Small intestine (tissue), 7 donors: ENCODE measurements around the gene KCNQ1OT1. TPM values are rescaled to one million over a fixed set of nuclear protein-coding genes. Genes with fewer than 3 reads are reported as not detected.

Experiments
- DNase-seq, 2 donors: peaks; one replicate each; pipeline versions ENCODE4 v3.0.0 to v3.0.0-alpha.2; 2013
- FAIRE-seq: peaks from 2 replicates; lab custom pipeline; 2012; peaks lifted over from hg19 to GRCh38; lab: Jason Lieb, UNC
- H3K27ac ChIP-seq, 3 donors: one replicate each; pipeline ENCODE4 v1.5.1; 2013; ENCODE audit warnings: low read length in 2 of 3, mild to moderate bottlenecking in 2 of 3, control low read depth in 1 of 3, inconsistent platforms in 1 of 3, low read depth in 1 of 3, moderate library complexity in 1 of 3
- H3K27me3 ChIP-seq, 3 donors: one replicate each; pipeline ENCODE4 v1.6.1; 2013; ENCODE audit warnings: low read length in 3 of 3, inconsistent platforms in 1 of 3; ENCODE audit not compliant: control insufficient read depth in 3 of 3, insufficient read depth in 3 of 3
- H3K36me3 ChIP-seq, 3 donors: one replicate each; pipeline ENCODE4 v1.6.1; 2013; ENCODE audit warnings: low read length in 3 of 3, inconsistent platforms in 1 of 3, low read depth in 1 of 3, mild to moderate bottlenecking in 1 of 3, moderate library complexity in 1 of 3; ENCODE audit not compliant: control insufficient read depth in 3 of 3, insufficient read depth in 2 of 3
- H3K4me1 ChIP-seq, 3 donors: one replicate each; pipeline ENCODE4 v1.6.1; 2013; ENCODE audit warnings: low read length in 2 of 3, inconsistent platforms in 1 of 3, low read depth in 1 of 3, mild to moderate bottlenecking in 1 of 3, moderate library complexity in 1 of 3; ENCODE audit not compliant: control insufficient read depth in 3 of 3, insufficient read depth in 2 of 3
- H3K4me3 ChIP-seq, 3 donors: one replicate each; pipeline ENCODE4 v1.5.1; 2013; ENCODE audit warnings: low read length in 3 of 3, control low read depth in 1 of 3, inconsistent platforms in 1 of 3, low read depth in 1 of 3, mild to moderate bottlenecking in 1 of 3, moderate library complexity in 1 of 3
- H3K9me3 ChIP-seq, 2 donors: one replicate each; pipeline ENCODE4 v1.6.1; 2013; ENCODE audit warnings: low read depth in 1 of 2, low read length in 1 of 2; ENCODE audit not compliant: control insufficient read depth in 2 of 2, insufficient read depth in 1 of 2
- WGBS, 3 donors: extraction: QIAGEN DNeasy Blood & Tissue Kit; methylation state at CpG; one replicate each; pipeline ENCODE4 v1.1.7; 2013; 5-methylcytosine and 5-hydroxymethylcytosine counted together
- polyA plus RNA-seq, 4 donors: library from polyadenylated mRNA; stranded (reverse) in 3 of 4; unstranded in 1 of 4; fragments of 200-250 nt in 3 of 4; fragments of 120-200 nt in 1 of 4; gene quantifications; one replicate each; pipeline versions ENCODE4 v1.2.1 to v1.2.3, GENCODE V29; 2013
- donor health status: healthy with polysubstance abuse.
- donor health status: control.
- donor health status: control.
- donor health status: Bipolar disorder and iron deficiency.
- donor health status: healthy.

Gene KCNQ1OT1
- polyA plus RNA-seq, 4 donors: under 0.01 to 2.3 (median 0.11) TPM

DNA sequence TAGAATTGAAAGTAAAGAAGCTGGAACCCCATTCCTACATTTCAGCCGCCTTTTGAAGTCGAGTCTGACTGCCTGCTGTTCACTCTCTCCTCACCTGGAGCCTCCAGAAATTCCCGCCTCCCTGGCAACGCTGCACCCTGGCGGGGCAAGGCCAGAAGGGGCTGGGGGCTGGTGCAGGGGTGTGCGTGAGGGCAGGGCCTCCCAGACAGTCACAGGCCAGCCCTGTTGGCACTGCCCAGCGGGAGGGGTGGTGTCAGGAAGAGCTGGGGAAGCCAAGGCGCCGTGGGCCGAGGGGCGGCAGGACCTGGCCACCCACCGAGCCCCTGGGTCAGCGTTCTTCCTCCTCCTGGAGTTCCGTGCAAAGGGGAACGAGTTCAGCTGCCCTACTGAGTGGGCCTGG lies 123.2 kb downstream of the KCNQ1OT1 start:
- H3K4me3 ChIP-seq: no peak overlapping the region
- no peak for FAIRE-seq
- H3K9me3 ChIP-seq: no peaks in the 10 kb centered on the region
- WGBS, 3 donors: 86 to 95% (median 90%) methylated on average over 14 to 15 of the region's 15 CpGs
- peak overlapping the region in 1 of 3 donors; percentile 86 for H3K27ac ChIP-seq
- DNase-seq: no peak
- H3K27me3 ChIP-seq: no peaks in the 10 kb centered on the region
- H3K36me3 ChIP-seq: peaks cover 0 to 44% (median 0%) of the 10 kb centered on the region in 3 donors
- peaks cover 0 to 44% (median 2%) of the 10 kb centered on the region in 3 donors for H3K4me1 ChIP-seq

DNA sequence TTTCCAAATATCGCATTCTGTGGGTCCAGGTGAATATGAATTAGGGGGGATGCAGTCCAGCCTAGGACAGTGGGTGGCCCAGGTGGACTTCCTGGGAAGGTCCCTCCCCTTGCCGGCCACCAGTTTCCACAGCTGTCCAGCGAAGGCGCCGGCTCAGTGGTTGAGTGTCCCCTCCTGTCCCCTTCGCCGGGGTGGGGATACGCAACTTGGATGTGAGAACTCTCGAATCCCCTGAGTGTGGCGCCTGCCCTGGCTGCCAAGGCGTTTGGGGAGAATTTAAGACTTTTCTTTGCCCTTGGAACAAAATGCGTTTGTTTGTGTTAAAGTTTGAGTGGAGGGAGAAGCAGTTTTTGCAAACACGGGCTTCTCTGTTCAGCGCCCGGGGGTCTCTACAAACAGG lies 123.7 kb downstream of the KCNQ1OT1 start:
- peaks cover 0 to 44% (median 2%) of the 10 kb centered on the region in 3 donors for H3K4me1 ChIP-seq
- peak overlapping the region in 1 of 3 donors; percentile 86 for H3K27ac ChIP-seq
- FAIRE-seq (no peak), DNase-seq (no peak)
- 90 to 94% (median 93%) methylated on average over 15 of the region's 15 CpGs for WGBS, 3 donors
- H3K4me3 ChIP-seq: no peak overlapping the region
- peaks cover 0 to under 1% of the 10 kb centered on the region in 2 donors for H3K9me3 ChIP-seq
- no peaks in the 10 kb centered on the region for H3K27me3 ChIP-seq
- H3K36me3 ChIP-seq: peaks cover 0 to 44% (median 0%) of the 10 kb centered on the region in 3 donors

DNA sequence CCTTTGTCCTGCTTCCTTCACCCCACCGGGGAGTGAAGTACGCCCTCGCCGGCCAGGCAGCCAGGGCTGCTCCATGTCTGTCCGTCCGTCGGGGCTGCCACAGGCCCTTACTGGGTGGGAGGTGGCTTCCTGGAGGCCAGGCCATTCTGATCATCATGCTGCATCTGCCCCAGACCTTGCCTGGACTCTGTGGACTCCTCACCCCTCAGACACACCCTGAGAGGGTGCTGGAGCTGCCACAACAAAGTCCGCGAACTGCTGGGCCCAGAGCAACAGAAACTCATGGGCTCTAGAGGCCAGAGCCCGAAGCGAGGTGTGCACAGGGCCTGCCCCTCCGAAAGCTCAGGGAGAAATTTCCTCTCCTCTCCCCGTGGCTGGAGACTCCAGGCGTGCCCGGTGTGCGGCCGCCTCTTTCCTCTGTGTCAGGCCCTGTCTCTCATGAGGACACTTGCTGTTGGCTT lies 124.2 kb downstream of the KCNQ1OT1 start:
- H3K9me3 ChIP-seq: peaks cover 0 to 5% of the 10 kb centered on the region in 2 donors
- no peaks in the 10 kb centered on the region for H3K27me3 ChIP-seq
- 56 to 78% (median 58%) methylated on average over 17 of the region's 17 CpGs for whole genome bisulfite sequencing, 3 donors
- no peak overlapping the region for H3K4me3 ChIP-seq
- H3K4me1 ChIP-seq: peaks cover 0 to 44% (median 2%) of the 10 kb centered on the region in 3 donors
- FAIRE-seq (no peak), DNase-seq (peak; percentile 73 to 84)
- H3K36me3 ChIP-seq: peaks cover 0 to 49% (median 0%) of the 10 kb centered on the region in 3 donors
- peak overlapping the region in 1 of 3 donors; percentile 86 for H3K27ac ChIP-seq

DNA sequence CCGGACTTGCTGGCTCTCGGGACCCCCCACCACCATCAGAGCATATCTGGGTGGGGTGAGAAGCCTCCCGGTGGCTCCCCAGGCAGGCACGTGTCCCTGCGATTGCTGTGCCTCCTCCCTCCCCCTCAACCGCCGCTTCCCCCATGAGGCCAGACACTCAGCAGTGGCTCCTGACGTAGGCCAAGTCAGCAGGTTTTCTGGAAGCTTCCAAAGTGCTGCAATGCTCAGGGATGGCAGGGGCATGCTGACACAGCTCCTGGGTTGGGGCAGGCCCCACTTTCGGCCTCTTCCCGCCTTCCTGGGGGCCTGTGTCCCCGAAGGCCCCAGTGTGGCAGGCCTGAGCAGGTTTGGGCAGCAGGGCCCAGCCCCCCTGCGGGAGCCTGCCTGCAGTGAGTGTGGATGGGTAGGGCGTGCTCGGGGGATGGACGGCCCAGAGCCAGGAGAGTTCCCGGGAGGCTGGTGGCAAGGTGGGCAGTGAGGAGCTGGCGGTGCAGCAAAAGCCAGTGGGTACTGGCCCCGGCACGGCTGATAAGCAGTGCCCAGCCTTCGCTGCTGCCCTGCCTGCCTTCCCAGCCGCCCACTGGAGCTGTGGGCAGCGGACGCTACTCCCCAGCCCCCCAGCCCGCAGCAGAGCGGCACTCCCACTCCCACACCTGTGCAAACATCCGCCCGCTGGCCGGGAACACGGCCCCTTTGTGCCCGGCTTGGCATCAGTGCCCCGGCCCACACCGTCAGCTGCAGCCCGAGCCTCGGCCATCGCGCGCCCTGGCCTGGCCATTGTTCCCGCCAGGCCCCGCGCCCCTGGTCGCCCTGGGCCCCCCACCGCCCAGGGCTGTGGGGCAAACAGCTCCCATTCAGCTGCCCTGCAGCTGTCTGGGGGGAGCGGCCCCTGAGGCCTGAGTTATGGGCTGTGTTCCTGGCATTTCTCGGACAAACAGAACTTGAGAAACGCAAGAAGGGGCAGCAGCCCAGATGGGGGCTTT lies 125.0 kb downstream of the KCNQ1OT1 start:
- no peak overlapping the region for H3K4me3 ChIP-seq
- 37 to 75% (median 48%) methylated on average over 36 to 45 of the region's 45 CpGs for WGBS, 3 donors
- peaks cover 0 to 44% (median 2%) of the 10 kb centered on the region in 3 donors for H3K4me1 ChIP-seq
- DNase-seq: no peak
- no peaks in the 10 kb centered on the region for H3K27me3 ChIP-seq
- H3K27ac ChIP-seq: peak overlapping the region in 1 of 3 donors; percentile 77
- FAIRE-seq: no peak
- peaks cover 0 to 52% (median 0%) of the 10 kb centered on the region in 3 donors for H3K36me3 ChIP-seq
- peaks cover 0 to 12% of the 10 kb centered on the region in 2 donors for H3K9me3 ChIP-seq

DNA sequence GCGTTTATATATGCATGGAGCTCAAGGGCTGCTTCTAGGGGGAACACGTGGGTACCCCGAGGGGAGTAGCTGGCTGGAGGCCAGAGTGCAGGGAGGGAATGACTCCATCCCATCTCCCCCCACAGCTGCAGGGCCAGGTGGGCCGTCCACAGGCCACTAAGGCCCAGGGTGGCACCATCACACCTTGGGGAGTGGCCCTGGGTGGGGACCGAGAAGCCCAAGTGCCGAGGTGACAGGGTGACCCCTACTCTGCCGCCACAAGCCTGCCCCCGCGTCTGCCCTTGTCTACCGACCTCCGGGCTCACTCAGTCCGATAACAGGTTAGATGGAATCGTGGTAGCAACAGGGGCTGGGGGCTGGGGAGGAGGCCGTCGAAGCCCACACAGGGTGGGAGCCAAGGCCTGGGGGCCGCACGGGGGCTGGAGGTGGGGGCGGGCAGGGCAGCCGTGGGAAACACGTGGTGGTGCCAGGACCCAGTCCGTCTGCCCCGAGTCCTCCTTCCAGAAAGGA lies 125.7 kb downstream of the KCNQ1OT1 start:
- Histone ChIP-seq H3K36me3 (peaks cover 0 to 56% (median 0%) of the 10 kb centered on the region in 3 donors), H3K27me3 (no peaks in the 10 kb centered on the region), H3K27ac (no peak overlapping the region), H3K9me3 (peaks cover 0 to 12% of the 10 kb centered on the region in 2 donors), H3K4me3 (no peak overlapping the region), H3K4me1 (peaks cover 0 to 48% (median 2%) of the 10 kb centered on the region in 3 donors)
- 83 to 89% (median 84%) methylated on average over 22 of the region's 22 CpGs for WGBS, 3 donors
- no peak for DNase-seq
- FAIRE-seq: no peak

DNA sequence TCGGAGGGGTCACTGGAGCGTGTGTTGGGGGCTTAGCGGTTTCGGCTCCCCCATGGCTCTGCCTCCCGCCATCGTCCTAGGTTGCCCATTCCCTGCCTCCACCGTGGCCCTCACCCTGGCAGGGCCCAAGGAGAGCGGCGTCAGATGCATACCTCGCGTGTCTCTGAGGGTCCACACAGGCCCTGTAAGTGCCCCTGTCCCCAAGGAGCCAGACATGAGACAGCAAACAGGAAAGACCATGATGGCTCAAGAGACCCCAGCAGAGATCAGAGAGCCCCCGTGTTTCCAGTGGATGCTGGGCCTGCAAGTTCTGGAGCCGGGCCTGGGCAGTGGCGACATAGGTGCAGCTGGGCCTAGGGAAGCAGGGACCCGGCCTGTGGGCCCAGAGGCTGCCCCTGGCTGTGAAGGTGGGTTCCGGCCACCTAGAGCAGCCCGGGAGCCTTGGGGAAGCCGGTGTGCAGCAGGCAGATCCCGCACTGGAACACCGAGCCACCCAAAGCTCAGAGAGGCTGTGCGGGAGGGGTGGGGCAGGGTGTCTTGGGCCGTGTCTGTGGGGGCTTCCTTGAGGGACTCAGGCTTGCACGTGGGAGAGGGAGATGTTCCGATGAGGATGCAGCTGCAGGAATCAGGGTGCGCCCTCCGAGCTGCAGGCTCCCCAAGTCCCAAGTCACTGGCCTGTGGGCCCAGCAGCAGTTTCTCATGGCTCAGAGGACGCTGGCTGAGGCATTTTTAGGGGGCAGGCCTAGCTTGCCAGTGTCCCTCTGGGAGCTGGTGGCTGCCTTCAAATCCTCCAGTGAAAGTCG lies 126.4 kb downstream of the KCNQ1OT1 start:
- H3K9me3 ChIP-seq: peaks cover 0 to 12% of the 10 kb centered on the region in 2 donors
- no peaks in the 10 kb centered on the region for H3K27me3 ChIP-seq
- DNase-seq (no peak), FAIRE-seq (no peak)
- H3K4me3 ChIP-seq: no peak overlapping the region
- WGBS, 3 donors: 91 to 94% (median 93%) methylated on average over 27 to 28 of the region's 28 CpGs
- no peak overlapping the region for H3K27ac ChIP-seq
- H3K36me3 ChIP-seq: peaks cover 0 to 56% (median 0%) of the 10 kb centered on the region in 3 donors
- H3K4me1 ChIP-seq: peaks cover 0 to 43% (median 2%) of the 10 kb centered on the region in 3 donors

DNA sequence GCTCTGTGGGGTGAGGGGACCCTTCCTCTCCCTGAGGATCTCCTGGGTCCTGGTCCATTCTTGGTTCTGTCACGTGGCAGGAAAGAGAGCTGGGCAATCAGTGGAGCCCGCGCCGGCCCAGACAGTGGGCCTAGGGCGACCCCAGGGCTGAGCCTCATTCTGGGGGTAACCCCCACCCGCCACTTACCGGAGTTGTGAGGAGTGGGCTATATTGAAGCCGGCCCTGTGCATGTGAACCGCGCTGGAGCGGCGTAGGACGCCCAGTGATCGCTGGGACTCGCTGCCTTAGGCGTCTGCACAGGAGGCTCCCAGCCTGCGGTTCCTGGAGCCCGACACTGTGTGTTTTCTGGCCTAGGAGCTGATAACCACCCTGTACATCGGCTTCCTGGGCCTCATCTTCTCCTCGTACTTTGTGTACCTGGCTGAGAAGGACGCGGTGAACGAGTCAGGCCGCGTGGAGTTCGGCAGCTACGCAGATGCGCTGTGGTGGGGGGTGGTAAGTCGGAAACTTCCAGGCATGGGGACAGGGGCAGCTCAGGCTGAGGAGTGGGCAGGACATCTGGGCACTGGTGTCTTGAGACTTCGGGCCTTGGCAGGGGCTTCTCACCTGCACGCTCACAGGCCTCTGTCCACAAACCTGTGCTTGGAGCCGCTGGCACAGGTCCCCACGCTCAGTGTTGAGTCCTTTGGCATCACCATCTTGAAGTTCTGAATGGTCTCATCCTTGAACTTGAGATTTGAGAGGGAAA lies 127.1 kb downstream of the KCNQ1OT1 start:
- FAIRE-seq: no peak
- DNase-seq: no peak
- Histone ChIP-seq H3K4me3 (no peak overlapping the region), H3K4me1 (peaks cover 0 to 40% (median 2%) of the 10 kb centered on the region in 3 donors), H3K27me3 (no peaks in the 10 kb centered on the region), H3K9me3 (peaks cover 0 to 12% of the 10 kb centered on the region in 2 donors), H3K36me3 (peaks cover 0 to 56% (median 0%) of the 10 kb centered on the region in 3 donors), H3K27ac (no peak overlapping the region)
- 94 to 96% (median 95%) methylated on average over 33 of the region's 33 CpGs for WGBS, 3 donors
